AG10803 (cell line): Measurements from ENCODE around the gene NUPR1.
"Not testable (repeated sequence)": the region's sequence is repeated elsewhere in the genome, so short reads cannot be mapped to it uniquely, and the experiment has no call there.

Experiments
- DNase-seq: peaks from one replicate; pipeline ENCODE4 v3.0.0; 2010; ENCODE audit warnings: low read depth
- H3K4me3 ChIP-seq: 2 replicates; pipeline ENCODE4 v1.5.1; 2011; ENCODE audit warnings: mild to moderate bottlenecking, low read length, control low read depth
- TF ChIP-seq, protein P1 (sequence below): conservative IDR thresholded peaks from 2 replicates; pipeline ENCODE4 v1.5.1; 2011; ENCODE audit warnings: mild to moderate bottlenecking, low read length, control low read depth, inconsistent platforms

NUPR1 gene

GRCh38 chr16:28491230-28491969, 47.4 kb downstream of the NUPR1 start:
- peak overlapping the region; percentile 98 for H3K4me3 ChIP-seq
- peak; percentile 9 for DNase-seq
- TF ChIP-seq, protein P1, sequence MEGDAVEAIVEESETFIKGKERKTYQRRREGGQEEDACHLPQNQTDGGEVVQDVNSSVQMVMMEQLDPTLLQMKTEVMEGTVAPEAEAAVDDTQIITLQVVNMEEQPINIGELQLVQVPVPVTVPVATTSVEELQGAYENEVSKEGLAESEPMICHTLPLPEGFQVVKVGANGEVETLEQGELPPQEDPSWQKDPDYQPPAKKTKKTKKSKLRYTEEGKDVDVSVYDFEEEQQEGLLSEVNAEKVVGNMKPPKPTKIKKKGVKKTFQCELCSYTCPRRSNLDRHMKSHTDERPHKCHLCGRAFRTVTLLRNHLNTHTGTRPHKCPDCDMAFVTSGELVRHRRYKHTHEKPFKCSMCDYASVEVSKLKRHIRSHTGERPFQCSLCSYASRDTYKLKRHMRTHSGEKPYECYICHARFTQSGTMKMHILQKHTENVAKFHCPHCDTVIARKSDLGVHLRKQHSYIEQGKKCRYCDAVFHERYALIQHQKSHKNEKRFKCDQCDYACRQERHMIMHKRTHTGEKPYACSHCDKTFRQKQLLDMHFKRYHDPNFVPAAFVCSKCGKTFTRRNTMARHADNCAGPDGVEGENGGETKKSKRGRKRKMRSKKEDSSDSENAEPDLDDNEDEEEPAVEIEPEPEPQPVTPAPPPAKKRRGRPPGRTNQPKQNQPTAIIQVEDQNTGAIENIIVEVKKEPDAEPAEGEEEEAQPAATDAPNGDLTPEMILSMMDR, result peak; percentile 42

GRCh38 chr16:28486266-28486665, 52.5 kb downstream of the NUPR1 start:
- TF ChIP-seq, protein P1, result no peak
- DNase-seq, result no peak
- H3K4me3 ChIP-seq, result no peak overlapping the region

DNA sequence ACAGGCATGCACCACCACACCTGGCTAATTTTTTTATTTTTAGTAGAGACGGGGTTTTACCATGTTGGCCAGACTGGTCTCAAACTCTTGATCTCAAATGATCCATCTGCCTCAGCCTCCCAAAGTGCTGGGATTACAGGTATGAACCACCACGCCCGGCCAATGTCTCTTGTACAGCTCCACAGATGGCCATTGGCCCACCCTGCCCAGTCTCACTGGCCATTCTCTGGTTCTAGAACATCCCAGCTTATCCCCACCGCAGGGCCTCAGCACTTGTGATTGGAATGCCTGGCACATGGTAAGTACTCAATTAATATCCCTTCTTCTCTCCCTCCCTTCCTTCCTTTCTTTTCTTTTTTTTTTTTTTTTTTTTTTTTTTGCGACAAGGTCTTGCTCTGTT, 55.4 kb downstream of the NUPR1 start:
- not testable (repeated sequence) for DNase-seq, H3K4me3 ChIP-seq
